GM21723 (cell line): Measurements from ENCODE around the gene ERBB4.

Experiments used
- ATAC-seq: cut with Tn5 transposase; IDR thresholded peaks from one replicate; pipeline ENCODE4 v1.9.1; 2021; ENCODE audit warnings: mild to moderate bottlenecking, moderate library complexity; ENCODE audit not compliant: unreplicated experiment

The ERBB4 gene

DNA sequence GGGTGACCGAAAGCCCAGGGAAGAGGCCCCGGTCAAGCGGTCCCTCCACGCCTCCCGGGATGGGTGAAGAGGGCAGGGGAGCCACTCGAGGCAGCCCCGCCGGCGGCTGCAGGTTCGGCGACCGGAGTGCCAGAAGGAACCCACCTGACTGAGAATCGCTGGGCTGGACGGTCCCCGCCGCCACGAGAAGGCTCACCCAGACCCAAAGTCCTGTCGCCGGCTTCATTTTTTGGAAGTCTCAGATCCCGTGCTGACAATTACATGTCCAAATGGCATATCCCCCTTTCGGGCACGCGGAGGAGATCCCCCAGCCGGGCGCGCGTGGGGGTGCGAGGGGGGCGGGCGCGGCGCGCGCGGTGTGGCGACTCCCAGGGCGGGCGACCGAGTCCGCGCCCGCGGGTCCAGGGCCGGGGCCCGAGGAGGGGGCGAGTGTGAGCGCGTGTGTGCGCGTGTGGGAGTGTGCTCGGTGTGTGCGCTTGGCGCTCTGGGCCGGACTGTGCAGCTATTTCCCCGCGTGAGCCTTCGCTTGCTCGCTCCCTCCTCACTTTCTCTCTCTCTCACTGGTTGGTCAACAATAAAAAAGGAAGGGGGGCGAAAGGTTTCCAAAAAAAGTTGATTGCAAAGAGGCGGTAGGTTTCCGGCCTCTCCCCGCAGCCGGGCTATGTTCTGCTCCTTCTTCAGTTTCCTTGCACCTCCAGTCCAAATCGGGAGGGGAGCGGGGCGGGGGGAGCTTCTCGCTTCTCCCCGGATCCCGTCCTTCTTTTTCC is at the start of gene ERBB4:
TSS of gene ERBB4 (minus strand) at position 498 of the 767 bp plus-strand sequence. CDS start at position 226, 272 bp downstream.
- ATAC-seq, result no peak

DNA sequence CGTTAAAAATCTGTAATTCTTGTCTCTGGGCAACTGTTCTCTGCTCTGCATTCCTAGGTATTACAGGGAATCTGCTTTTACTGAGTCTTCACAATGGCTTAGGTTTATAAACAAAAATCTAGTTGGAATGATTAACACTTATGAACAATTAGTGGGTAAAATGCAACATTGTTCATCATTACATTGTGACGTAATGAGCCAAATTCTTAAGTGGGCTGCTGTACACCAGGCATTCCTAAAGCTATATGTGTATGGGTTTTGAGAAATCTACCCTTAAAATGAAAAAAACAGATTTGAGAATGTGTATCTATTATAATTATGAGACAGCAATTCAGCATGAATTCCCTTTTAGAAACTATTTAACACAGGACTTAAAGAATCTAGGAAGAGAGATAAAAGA is 41.5 kb upstream of the ERBB4 start:
- ATAC-seq, result no peak

DNA sequence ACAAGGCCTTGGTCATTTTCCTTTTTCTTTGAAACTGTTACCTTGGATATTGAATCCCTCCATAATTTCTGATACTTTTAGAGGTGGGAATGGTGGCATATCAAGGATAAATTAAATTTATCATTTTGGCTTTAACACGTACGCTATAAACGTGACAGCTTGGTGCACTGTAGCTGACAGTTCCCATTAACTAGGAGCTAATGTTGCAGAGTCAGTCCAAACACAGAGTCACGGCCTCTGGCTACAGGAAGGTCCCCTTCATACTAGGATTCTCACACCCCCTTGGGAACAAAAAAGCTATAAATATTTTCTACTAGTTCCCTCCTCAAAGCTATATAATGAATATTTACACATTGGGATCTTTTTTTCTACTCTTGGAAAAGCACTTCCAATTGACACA is 17.7 kb upstream of the ERBB4 start:
- ATAC-seq, result no peak

DNA sequence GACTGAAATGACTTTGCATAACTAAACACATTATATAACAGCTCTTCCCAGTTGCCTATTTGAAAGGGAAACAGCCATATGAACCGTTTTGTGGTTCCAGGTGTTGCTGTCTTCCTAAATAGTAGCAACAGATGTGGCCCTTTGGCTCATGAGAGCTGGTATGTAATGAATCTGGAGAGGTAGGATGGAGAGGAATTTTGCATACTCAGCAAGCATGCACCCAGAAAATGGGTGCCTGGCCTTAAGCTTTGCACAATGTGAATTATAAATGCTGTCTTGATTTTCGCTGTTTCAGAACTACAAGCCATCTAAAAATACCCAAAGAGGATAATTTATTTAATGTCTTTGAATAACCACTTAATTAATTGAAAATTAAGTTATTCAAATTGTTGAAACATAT is 15.6 kb upstream of the ERBB4 start:
- no peak for ATAC-seq

DNA sequence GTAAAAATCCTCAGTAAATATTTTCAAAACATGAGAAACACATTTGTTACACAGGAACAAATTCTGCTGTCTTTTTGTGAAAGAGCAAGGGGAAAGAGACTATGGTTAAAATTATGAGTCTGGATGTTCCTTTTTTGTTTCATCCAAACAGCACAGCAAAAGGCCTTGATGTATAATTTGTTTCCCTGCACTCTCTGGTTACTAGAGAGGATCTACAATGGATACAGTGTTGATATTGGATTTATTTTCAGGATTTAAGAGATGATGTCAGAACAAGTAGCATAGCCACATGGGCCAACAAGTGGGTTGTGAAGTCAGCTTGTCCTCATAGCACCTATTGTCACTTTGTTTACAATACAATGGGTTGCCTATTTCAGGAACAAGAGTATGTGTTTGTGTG is 11.3 kb upstream of the ERBB4 start:
- ATAC-seq, result no peak

DNA sequence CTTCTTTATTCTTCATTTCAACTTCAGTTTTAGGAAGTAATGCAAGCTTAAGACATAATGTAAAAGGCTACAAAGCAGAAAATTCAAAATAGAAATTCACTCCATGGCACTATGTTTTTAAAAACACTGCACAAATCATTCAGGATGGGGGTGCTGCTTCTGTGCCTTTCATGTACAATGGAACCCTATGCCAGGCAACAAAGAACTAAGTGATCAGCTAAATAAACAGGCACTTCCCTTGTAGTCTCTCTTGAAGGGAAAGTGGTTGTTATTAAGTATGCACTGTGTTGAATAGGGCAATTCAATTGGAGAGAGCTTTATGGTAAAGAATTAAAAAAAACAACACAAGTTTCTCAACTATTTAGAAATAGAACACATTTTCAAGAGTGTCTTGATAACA is 10.9 kb upstream of the ERBB4 start:
- ATAC-seq, result no peak

DNA sequence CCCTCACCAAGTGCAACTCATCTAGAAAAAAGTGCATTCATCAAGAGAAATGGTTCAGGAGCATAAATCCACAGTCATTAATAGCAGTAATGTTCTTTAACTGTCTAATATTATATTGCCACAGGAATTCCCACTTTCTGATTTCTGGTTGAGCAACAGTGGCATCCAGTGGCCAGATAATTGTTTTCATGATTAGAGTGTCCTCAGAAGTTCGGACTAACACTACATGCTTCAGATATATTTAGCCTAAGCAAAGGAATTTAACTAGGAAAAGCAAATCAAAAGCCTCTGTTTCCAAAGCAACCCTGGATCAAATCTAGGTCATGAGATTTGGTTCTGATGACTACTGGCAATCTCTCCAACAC is 9.8 kb upstream of the ERBB4 start:
- no peak for ATAC-seq

DNA sequence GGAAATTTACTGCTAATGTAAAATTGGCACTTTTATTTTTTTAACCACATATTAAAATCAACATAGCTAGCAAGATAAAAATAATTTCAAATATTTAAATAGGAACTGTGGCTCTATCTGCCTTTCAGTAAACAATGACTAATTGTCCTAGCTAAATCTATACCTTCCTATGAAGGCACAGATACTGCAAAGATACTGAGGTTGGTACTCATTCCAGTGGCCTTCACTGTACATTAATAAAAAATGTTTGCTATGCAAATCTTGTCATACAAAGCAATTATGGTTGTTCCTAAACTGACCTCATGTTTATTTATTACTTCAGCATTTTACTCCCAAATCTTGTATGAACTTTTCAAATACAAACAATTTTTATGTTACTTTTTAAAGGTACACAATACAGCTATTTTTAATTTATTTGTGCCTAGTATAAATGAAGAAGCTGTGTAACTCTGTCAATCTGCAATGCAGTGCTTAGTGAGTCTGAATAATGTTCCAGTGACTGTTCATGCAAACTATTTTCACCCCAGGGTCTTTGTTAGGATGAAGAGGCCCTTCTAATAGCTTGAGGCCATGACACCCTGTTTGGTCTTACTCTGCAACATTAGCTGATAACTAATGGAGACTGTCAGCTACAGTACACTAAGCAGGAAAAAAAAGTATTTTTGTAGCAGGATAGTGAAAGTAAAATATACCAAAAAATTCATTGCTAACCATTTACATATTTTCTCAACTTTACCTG is 9.3 kb upstream of the ERBB4 start:
- no peak for ATAC-seq

DNA sequence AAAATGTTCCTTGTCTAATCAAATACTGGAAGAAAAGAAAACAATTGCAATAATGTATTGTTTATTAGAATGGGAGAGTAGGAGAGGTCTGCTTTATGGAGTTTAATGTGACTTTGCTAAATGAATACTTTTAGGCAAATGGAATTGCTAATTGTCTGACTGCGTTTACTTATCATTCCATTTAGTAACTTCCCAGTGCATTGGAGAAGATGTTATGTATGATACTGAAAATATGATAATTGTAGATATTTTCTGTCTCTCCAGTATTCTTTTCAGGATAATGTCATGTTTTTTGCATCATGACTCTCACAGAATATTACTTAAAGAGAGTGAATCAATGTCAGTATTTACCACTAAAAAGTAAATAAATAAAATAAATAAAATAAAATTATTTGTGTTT is 8.1 kb upstream of the ERBB4 start:
- ATAC-seq, result no peak

DNA sequence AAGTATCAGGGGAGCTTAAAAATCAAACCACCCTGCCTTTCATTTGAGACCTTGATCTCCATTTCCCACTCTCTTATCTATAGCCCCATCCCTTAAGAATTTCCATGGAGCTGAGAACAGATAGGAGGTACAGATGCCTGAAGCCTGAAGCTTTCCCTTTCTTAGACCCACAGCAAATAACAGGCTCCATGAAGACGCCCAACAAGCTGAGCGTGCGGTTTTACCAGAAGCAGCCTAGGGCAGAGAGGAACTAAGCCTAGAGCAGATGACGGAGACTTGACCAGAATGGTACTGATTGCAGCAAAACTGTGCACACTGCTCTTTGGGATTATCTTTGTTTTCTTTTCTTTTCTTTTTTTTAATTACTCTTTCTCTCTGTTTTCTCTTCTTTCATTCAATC is 1.7 kb upstream of the ERBB4 start:
- ATAC-seq, result no peak

DNA sequence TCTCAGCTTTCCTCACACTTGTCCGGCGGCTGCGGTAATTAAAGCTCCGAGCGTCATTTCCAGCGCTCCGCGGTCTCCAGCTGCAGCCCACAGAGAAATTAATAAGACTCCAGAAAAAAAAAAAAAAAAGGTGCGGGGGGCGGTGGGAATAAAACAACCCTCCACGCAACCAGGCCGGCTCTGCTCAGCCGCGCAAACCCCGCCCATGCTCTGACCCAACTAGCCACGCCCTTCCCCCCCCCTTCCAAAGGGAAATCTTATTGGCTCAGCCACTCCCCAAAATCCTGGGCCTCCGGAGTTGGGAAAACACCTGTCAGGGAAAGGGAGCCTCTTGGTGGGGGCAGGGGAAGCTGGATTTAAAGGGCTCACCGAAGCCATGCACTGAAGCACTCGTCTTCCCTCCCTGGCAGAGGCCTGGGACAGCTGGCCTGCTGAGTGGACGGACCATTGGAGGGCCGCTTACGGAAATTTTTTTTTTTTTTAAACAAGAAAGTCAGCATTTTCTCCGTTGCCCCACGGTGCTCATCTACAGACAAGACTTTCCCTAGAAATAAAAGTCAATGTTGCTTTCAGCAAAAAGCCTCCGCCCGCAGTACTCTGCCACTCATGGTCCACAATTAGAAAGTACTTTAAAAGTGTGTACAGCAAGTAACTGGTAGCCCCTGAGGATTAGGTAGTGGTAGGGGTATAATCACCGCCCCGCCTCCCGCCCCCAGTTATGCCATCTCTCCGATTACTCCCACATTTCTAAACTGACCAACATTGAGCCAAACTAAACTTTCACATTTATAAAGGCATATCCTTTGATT is 674 bp upstream of the ERBB4 start:
- no peak for ATAC-seq

DNA sequence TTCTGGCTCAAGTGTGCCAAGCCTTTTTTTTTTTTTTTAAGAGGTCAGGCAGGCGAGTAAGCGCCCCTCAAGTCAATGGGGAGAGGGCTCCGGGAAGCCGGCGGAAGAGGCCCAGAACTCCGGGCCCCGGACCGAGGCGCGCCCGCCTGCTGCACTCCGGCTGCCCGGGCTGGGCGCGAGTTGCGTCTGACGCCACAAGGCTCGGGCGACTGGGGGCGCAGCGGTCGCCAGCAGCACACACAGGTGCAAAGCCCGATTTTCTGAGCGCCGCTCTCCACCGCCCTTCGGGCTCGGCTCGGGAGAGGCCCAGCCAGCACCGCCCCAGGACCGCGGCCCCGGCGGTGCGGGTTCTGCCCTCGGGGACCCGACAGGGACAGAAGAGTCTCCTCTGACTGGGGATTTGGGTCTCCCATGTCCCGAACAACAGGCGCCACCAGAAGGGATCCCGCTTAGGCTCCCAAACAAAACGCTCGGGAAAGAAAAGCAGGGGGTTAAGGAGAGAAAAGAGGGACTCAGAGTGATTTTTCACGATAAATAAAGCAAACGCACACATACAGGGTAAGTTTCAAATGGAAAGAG is 787 bp downstream of the ERBB4 start:
- no peak for ATAC-seq

DNA sequence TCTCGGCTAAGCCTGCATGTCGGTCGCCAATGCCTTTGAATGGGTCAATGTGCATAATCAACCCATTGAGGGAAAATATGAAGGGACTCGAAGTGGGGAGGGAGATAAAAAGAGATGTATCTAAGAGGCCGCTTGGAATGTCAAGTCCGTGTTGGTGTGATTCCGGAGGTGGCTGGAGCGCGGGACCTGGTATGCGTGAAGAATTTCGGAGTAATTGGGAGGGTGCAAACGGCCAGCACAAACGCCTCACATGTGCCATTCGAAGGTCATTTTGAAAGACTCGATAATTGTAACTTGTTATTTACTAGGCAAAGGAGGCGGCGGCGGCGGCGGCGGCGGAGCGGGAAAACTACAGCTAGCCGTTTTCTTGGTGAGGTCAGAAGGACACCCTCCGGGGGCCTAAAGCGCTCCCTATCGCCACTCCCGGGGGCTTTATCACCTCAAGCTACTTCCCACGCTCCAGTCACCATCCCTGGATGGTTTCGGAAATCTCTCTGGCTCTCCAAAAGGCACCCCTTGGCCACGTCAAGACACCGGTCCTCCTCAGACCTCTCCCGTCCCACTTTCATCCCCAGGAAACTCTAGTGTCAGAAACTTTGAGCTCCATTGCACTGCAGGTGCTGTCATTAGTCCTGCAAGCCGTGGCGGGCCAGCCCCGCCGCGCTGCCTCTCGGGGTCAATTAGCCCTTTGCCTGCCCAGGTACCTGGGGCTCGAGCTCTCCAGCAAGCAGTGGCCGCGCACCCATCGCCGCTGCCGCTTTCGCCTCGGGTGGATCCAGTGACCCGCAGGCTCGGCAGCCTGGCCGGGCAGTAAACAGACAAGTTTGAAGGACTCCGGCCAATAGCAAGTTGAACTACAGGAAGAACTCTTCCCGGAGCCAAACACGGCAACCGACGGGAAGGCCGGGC is 1.5 kb downstream of the ERBB4 start:
- no peak for ATAC-seq

DNA sequence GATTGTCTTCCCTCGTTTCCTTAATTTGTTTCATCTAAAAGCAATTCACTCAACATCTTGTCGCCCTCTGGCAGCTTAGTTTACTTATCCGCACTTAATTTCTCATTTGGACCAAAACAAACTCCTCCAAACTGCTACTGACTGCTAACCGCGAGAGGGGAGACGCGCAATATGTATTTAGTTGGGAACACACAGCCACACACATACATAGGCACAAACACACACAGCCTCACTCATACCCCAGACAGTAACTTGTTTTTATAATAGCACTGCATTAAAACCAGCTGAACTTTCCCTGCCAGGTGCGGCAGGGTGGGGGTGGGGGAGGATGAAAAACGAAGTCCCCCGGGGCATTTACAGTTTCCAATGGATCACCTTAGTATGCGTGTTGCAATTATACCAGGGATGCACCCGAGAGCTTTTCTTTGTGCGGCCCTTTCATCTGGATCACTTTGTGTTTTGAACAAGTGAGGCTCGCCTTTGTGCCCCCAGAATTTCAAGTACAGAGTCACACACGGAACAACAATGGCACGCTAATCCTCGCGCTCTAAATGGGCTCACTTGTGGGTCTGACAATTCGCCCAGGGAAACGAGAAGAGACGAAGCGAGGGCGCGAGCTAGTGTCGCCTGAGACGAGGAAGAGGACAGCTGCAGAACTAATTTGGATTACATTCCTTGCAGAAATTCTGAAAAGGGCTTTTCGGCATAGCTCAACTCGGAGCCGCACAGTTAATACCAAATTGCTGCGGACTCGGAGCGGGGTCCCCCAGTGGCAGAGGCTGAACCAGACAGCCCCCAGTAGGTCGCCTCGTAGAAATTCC is 2.4 kb downstream of the ERBB4 start:
- ATAC-seq, result no peak

DNA sequence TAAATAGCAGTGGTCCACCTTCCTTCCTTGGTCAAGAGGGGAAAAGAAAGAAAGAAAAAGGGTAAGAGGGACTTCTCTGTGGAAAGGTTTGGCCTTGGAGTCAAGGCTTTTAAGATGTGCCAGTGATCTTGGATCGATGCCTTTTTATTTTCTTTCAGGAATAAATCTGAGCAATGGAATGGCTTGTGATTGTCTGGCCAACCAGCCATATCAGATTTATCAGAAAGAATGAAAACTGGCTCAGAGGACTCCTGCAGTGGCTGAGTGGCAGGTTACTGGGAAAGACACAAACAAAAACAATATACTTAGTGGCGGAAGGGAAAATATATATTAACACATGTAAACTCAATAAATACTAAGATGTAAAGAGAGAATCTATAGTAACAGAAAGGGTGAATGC is 4.3 kb downstream of the ERBB4 start:
- no peak for ATAC-seq

DNA sequence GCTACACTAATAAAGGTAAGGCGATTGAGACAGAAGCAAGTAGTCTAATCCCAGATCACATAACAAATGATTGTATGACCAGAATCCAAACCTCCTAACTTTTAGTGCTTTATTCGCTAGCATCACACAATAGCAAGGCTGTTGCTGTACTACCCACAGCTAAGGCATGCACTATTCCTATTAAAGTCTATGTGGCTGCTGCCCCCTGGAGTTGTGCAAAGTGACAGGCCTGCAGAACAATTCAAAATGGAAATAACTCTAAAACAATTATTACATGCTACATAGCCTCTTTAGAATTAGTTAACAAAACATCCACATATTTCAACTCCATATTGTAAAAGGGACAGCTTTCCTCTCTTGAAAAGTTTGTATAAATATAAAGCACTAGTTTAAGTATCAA is 6.0 kb downstream of the ERBB4 start:
- no peak for ATAC-seq

DNA sequence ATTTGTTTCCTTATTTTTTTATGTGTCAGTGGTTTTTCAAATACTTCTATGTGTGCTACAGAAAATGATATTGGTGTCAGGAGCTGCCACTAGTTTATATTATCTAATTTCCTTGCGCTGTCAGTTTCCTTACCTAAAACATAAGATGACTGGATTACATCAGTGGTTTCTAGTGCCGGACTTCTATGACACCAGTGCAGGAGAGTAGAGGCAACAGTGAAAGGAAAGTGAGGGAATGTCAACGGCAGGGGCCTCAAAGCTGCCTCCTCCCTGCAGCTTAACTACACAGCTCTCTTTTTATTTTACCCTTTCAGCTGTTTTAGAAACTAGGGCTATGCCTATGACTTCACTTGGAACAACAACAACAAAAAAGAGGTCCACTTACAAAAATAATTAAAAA is 6.5 kb downstream of the ERBB4 start:
- ATAC-seq, result no peak

DNA sequence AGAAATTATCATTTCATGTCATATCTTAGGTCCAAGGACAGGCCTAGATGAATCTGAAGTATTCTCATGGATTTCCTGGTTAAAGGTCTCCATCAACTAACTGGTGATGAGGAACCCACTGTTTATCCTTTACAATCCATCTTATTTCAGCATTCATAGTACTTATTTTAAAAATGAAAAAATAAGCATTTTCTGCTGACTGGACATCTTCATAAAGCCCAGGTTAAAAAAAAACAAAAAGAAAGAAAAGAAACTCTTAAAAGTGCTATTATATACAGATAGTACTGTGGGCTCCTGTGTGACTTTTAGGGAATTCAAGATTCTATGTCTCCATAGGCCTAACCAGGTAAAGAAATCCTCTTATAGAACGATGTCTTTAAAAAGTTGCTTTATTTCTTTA is 7.1 kb downstream of the ERBB4 start:
- ATAC-seq, result no peak

DNA sequence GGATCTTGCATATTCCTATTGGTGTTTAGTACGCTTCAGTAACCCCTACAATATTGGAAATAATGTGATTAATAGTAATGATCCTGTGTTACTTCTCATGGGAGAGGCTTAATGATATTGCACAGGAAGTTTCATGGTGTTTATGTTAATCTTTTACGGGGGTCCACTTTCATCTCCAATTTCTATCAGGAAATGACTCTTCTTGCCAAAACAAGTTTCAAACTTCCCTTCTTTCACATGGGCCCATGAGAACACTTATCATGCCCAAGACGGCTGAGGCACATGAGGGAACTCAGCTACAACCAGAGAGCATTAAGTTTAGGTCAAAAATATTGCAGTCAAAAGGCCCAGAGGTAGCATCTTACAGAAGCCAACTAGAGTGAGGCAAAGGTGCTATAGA is 7.6 kb downstream of the ERBB4 start:
- no peak for ATAC-seq

DNA sequence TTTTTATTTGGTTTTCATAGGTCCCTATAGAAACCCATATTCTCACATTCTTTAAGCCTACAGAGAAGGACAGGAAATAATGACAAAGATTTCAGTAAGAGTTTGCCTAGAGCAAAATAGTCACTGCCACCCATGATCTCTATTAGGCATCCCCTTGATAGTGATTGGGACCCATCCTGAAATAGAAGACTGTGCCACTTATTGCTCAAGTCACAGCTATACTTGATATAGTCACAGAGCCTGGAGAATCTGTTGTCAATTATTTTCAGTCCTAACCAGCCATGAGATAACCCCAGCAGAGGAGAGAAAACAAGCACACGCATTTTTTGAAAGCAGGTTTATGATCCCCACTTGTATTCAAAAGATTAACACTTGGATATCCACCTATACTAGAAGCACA is 8.2 kb downstream of the ERBB4 start:
- ATAC-seq, result no peak
